ENCODE measurements around the gene PCBP3. TPM values are rescaled to one million over a fixed set of nuclear protein-coding genes. Genes with fewer than 3 reads are reported as not detected.

The PCBP3 gene
- total and polyA plus RNA-seq, 2 donors (not counting 3 experiments of a cell fraction or from before 2014, with no cell fraction given): 0.06 to 1.1 TPM

DNA sequence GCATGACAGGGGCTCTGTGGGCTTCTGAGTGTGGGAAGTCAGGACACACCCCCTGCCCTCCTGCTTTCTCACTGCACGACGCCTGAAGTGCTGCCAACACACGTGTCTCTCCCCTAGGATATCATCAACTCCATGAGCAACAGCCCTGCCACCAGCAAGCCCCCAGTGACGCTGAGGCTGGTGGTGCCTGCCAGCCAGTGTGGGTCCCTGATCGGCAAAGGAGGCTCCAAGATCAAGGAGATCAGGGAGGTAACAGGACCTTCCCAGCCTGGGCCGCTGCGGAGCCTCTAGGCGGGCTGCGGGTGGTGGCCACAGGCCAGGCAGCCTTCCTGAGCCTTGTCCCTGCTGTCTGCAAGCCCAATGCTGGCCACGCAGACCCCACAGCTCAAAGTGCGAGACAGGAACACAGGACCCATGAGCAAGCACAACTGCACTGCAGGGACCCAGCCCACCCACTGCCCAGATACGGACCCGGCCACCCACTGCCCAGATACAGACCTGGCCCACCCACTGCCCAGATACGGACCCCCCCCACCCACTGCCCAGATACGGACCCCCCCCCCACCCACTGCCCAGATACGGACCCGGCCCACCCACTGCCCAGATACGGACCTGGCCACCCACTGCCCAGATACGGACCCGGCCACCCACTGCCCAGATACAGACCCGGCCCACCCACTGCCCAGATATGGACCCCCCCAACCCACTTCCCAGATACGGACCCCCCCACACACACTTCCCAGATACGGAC is 265.9 kb downstream of the PCBP3 start:
- POLR2A ChIA-PET: no interaction called here
- no TSS peak for BruUV-seq (replicated peaks)

DNA sequence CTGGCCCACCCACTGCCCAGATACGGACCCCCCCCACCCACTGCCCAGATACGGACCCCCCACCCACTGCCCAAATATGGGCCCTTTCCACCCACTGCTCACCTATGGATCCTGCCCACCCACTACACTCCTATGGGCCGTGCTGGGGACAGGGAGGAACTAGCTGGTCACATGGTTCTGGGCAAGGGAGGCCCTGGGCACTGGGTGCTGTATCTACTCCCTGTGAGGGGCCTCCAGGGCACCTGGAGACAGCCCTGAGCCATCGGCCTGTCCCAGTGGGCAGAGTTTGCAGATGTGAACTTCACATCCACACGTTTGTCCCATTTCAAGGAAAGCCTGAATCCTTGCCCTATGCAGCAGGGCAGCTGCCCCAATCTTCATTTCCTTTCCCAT is 266.6 kb downstream of the PCBP3 start:
- H4K20me1 ChIP-seq (replicated peaks; ENCODE audit: control insufficient read depth, extremely low read depth, insufficient read depth, low read length): no peaks in the 10 kb centered on the region
- no peak overlapping the region for H2AFZ ChIP-seq (ENCODE audit: low read depth, low read length)
- CTCF ChIA-PET: no interaction called here
- no peak for FAIRE-seq
- no peak for TF ChIP-seq EZH2 (IDR thresholded peaks at IDR 0.05; ENCODE audit: borderline replicate concordance, low read depth, low read length, severe bottlenecking)
- TF ChIP-seq, protein P1, sequence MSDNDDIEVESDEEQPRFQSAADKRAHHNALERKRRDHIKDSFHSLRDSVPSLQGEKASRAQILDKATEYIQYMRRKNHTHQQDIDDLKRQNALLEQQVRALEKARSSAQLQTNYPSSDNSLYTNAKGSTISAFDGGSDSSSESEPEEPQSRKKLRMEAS (IDR thresholded peaks at IDR 0.05; ENCODE audit: insufficient read depth, insufficient read length): no peak
- no peak for TF ChIP-seq POLR2A (IDR thresholded peaks at IDR 0.05; ENCODE audit: low read depth, low read length)
- no peaks in the 10 kb centered on the region for H3K9me1 ChIP-seq (replicated peaks; ENCODE audit: control insufficient read depth, extremely low read depth, insufficient read depth, low read length)
- intact Hi-C loops (cut with micrococcal nuclease): no loop called here
- POLR2A ChIA-PET: no interaction called here
- no peak overlapping the region for H3K27ac ChIP-seq (ENCODE audit: insufficient read depth, low read depth, low read length)
- H3K4me2 ChIP-seq (ENCODE audit: insufficient read depth, low read length): no peak overlapping the region
- dilution Hi-C loops (cut with MboI; ENCODE audit: extremely low pct_ligation_motif_present, low sequenced_read_pairs): no loop called here
- H3K9me3 ChIP-seq (replicated peaks; ENCODE audit: control insufficient read depth, insufficient read depth, low read length): no peaks in the 10 kb centered on the region
- BruUV-seq (replicated peaks): no TSS peak
- no peaks in the 10 kb centered on the region for H3K36me3 ChIP-seq (ENCODE audit: control insufficient read depth in 2 of 2, extremely low read depth in 1 of 2, insufficient read depth in 2 of 2, low read length in 2 of 2)
- H3K9ac ChIP-seq (replicated peaks; ENCODE audit: extremely low read depth, insufficient read depth, low read length): no peak overlapping the region
- H3K27me3 ChIP-seq (ENCODE audit: control insufficient read depth in 2 of 2, insufficient read depth in 2 of 2, low read length in 2 of 2): no peaks in the 10 kb centered on the region
- H3K79me2 ChIP-seq (ENCODE audit: control insufficient read depth, insufficient read depth, low read length): no peaks in the 10 kb centered on the region
- H3K4me1 ChIP-seq (ENCODE audit: control insufficient read depth, extremely low read depth, insufficient read depth, low read length): no peaks in the 10 kb centered on the region
- DNase-seq (ENCODE audit: low read depth, low spot score): no peak
- no peak overlapping the region for H3K4me3 ChIP-seq (replicated peaks in 1 of 3; ENCODE audit: insufficient read depth in 1 of 3, low read depth in 1 of 3, low read length in 3 of 3)

More for the DNA sequence above, 265.9 kb downstream of the PCBP3 start:
- Histone ChIP-seq H3K9me3 (replicated peaks; ENCODE audit: control insufficient read depth, insufficient read depth, low read length) (no peaks in the 10 kb centered on the region), H3K27ac (ENCODE audit: insufficient read depth, low read depth, low read length) (no peak overlapping the region), H3K9me1 (replicated peaks; ENCODE audit: control insufficient read depth, extremely low read depth, insufficient read depth, low read length) (no peaks in the 10 kb centered on the region), H3K36me3 (ENCODE audit: control insufficient read depth in 2 of 2, extremely low read depth in 1 of 2, insufficient read depth in 2 of 2, low read length in 2 of 2) (no peaks in the 10 kb centered on the region), H3K4me1 (ENCODE audit: control insufficient read depth, extremely low read depth, insufficient read depth, low read length) (no peaks in the 10 kb centered on the region), H3K79me2 (ENCODE audit: control insufficient read depth, insufficient read depth, low read length) (no peaks in the 10 kb centered on the region), H2AFZ (ENCODE audit: low read depth, low read length) (no peak overlapping the region), H3K27me3 (ENCODE audit: control insufficient read depth in 2 of 2, insufficient read depth in 2 of 2, low read length in 2 of 2) (no peaks in the 10 kb centered on the region), H3K4me2 (ENCODE audit: insufficient read depth, low read length) (no peak overlapping the region), H3K9ac (replicated peaks; ENCODE audit: extremely low read depth, insufficient read depth, low read length) (no peak overlapping the region), H4K20me1 (replicated peaks; ENCODE audit: control insufficient read depth, extremely low read depth, insufficient read depth, low read length) (no peaks in the 10 kb centered on the region), H3K4me3 (replicated peaks in 1 of 3; ENCODE audit: insufficient read depth in 1 of 3, low read depth in 1 of 3, low read length in 3 of 3) (no peak overlapping the region)
- TF ChIP-seq FOS (IDR thresholded peaks at IDR 0.05; ENCODE audit: borderline replicate concordance, insufficient read depth, low read length) (no peak), GATA2 (IDR thresholded peaks at IDR 0.05; ENCODE audit: insufficient read depth, insufficient read length, low read depth, low read length) (no peak), EZH2 (IDR thresholded peaks at IDR 0.05; ENCODE audit: borderline replicate concordance, low read depth, low read length, severe bottlenecking) (no peak), MYC (IDR thresholded peaks at IDR 0.05; ENCODE audit: low read depth, low read length) (no peak)
- TF ChIP-seq, protein P2, sequence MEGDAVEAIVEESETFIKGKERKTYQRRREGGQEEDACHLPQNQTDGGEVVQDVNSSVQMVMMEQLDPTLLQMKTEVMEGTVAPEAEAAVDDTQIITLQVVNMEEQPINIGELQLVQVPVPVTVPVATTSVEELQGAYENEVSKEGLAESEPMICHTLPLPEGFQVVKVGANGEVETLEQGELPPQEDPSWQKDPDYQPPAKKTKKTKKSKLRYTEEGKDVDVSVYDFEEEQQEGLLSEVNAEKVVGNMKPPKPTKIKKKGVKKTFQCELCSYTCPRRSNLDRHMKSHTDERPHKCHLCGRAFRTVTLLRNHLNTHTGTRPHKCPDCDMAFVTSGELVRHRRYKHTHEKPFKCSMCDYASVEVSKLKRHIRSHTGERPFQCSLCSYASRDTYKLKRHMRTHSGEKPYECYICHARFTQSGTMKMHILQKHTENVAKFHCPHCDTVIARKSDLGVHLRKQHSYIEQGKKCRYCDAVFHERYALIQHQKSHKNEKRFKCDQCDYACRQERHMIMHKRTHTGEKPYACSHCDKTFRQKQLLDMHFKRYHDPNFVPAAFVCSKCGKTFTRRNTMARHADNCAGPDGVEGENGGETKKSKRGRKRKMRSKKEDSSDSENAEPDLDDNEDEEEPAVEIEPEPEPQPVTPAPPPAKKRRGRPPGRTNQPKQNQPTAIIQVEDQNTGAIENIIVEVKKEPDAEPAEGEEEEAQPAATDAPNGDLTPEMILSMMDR (IDR thresholded peaks at IDR 0.05; ENCODE audit: extremely low read depth in 1 of 2, insufficient read depth in 1 of 2, low read depth in 1 of 2, low read length in 2 of 2): no peak
- intact Hi-C loops (cut with micrococcal nuclease): no loop called here
- FAIRE-seq (no peak), DNase-seq (ENCODE audit: low read depth, low spot score) (no peak)
- CTCF ChIA-PET: no interaction called here
- dilution Hi-C loops (cut with MboI; ENCODE audit: extremely low pct_ligation_motif_present, low sequenced_read_pairs): no loop called here

Data from endothelial cell of umbilical vein (primary cell).